ENCODE measurements around the gene MOSPD3. TPM values are rescaled to one million over a fixed set of nuclear protein-coding genes. Genes with fewer than 3 reads are reported as not detected.

Gene MOSPD3
- total RNA-seq, 1 donor from 2014 or later: 17.0 TPM

GRCh38 chr7:100572281-100572948 lies 39.9 kb upstream of the MOSPD3 start:
- TF ChIP-seq, protein P1, sequence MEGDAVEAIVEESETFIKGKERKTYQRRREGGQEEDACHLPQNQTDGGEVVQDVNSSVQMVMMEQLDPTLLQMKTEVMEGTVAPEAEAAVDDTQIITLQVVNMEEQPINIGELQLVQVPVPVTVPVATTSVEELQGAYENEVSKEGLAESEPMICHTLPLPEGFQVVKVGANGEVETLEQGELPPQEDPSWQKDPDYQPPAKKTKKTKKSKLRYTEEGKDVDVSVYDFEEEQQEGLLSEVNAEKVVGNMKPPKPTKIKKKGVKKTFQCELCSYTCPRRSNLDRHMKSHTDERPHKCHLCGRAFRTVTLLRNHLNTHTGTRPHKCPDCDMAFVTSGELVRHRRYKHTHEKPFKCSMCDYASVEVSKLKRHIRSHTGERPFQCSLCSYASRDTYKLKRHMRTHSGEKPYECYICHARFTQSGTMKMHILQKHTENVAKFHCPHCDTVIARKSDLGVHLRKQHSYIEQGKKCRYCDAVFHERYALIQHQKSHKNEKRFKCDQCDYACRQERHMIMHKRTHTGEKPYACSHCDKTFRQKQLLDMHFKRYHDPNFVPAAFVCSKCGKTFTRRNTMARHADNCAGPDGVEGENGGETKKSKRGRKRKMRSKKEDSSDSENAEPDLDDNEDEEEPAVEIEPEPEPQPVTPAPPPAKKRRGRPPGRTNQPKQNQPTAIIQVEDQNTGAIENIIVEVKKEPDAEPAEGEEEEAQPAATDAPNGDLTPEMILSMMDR (conservative IDR thresholded peaks at IDR 0.05; ENCODE audit: low read depth, low read length): no peak
- no peak overlapping the region for H3K4me3 ChIP-seq (ENCODE audit: low read depth, low read length)
- no peak for DNase-seq (ENCODE audit: low read depth)

DNA sequence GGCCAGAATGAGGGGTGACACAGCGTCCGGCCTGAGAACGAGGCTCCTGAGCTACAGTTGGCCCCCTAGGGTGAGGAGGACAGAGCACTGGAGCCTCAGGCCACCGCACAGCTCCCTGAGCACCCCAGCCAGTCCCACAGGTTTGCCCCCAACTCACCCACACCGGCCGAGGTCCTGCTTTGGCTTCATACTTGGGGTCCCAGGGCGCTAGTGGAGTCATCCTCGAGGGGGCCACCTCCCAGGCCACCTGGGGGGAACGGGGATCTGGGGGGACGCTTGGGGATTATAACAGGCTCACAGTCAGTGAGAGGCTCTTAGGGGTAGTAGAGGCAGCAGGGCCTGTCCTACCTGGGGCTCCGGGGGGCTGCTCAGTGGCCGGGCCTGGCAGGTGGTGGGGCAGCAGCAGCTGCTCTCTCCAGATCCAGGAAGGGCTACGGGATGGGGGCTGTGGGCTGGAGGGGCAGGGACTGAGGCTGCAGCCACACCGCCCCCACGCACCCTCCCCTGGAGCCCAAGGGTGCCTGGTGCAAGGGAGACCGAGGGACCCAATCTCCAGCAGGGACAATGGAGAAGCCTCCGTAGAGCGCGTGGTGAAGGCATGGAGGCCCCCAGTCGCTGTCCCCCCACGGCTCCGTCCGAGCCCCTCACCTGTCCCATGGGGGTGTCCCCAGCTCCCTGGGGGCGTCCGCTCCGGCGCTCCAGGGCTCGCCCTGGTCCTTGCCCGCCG lies 39.2 kb upstream of the MOSPD3 start:
- H3K4me3 ChIP-seq (ENCODE audit: low read depth, low read length): no peak overlapping the region
- TF ChIP-seq, protein P1 (conservative IDR thresholded peaks at IDR 0.05; ENCODE audit: low read depth, low read length): no peak
- no peak for DNase-seq (ENCODE audit: low read depth)

DNA sequence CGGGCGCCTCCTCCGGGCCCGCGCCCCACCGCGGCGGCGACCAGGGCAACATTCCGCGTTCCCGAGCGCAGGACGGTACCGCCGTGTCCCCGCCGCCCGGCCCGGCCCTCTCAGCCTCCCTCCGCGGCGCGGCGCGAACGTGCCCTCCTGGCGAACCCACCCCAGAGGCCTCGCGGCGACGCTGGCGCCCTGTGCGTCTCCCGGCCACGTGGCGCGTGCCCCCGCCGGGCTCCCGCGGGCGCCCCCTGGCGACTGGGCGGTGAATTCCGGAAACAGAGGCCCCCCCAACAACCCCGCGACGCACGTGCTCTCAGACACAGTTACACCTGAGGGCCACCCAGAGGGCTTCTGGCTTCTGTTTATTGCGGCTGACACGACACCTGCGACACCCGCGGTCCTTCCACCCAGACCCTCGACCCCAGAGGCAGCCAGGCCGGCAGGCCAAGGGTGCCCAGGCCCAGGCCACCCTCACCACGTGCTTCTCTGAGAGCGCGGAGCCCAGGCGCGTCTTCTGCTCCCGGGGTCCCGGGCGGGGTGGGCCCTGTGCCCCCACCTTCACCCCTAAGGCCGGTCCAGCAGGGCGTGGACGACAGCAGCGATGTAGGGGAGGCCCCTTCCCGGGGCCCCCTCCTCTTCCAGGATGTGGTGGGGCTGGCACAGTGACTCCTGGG lies 38.5 kb upstream of the MOSPD3 start, which contains the start of gene SAP25:
SAP25 (minus strand) TSS at position 210 of the 671 bp plus-strand sequence; CDS start at position 52, 158 bp downstream.
- no peak for DNase-seq (ENCODE audit: low read depth)
- TF ChIP-seq, protein P1 (conservative IDR thresholded peaks at IDR 0.05; ENCODE audit: low read depth, low read length): no peak
- H3K4me3 ChIP-seq (ENCODE audit: low read depth, low read length): no peak within 1 kb of the TSS

GRCh38 chr7:100574362-100575205 lies 37.8 kb upstream of the MOSPD3 start:
- TF ChIP-seq, protein P1 (conservative IDR thresholded peaks at IDR 0.05; ENCODE audit: low read depth, low read length): no peak
- H3K4me3 ChIP-seq (ENCODE audit: low read depth, low read length): no peak overlapping the region
- DNase-seq (ENCODE audit: low read depth): no peak

DNA sequence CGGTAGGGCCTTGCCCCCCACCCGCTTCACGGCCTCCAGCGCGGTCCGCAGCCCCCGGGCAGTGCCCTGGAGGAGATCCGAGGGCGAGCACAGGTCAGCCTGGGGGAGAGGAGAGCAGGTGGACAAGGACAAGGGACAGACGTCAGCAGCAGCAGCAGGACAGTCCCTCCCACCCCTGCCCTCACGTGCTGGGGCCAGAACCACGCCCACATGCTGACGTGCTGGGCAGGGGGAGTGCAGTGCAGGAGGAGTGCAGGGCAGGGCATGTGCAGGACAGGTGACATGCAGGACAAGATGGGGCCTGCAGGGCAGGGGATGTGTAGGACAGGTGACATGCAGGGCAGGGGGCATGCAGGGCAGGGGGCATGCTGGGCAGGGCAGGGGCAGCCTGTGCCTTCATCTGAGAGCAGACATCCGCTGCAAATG lies 37.1 kb upstream of the MOSPD3 start:
- H3K4me3 ChIP-seq (ENCODE audit: low read depth, low read length): no peak overlapping the region
- TF ChIP-seq, protein P1 (conservative IDR thresholded peaks at IDR 0.05; ENCODE audit: low read depth, low read length): no peak
- DNase-seq (ENCODE audit: low read depth): no peak

DNA sequence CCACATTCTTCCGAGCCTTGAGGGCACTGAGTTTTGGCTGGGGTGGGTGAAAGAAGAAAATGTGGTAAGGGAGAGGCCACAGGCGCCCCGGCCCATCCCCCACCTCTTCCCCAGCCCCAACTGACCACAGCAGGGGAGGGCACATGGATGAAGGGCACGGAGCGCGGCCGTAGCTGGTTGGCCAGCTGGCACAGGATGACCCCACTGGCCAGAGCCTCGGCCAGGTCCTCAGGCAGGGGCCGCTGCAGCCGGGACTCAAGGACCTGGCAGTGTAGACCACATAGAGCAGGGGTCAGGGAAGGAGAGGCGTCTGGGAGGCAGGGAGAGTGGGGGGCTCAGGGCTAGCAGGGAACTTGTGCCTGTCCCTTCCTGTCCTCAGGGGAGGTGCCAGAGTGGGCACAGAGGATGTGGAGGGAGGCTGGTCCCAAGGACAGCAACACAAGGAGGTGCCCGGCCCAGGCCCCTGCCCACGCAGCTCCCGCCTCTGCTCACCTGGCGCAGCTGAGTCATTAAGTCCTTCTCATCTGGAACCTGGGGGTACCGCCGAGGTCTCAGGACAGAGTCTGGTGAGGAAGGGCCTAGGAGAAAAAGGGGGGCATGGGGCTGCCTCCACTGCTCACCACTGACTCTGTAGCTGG lies 36.5 kb upstream of the MOSPD3 start:
- no peak for DNase-seq (ENCODE audit: low read depth)
- TF ChIP-seq, protein P1 (conservative IDR thresholded peaks at IDR 0.05; ENCODE audit: low read depth, low read length): no peak
- no peak overlapping the region for H3K4me3 ChIP-seq (ENCODE audit: low read depth, low read length)
